Stimulated activated CD4-positive, alpha-beta T cell treated with anti-CD3 and anti-CD28 coated beads, Interleukin-12 subunit alpha, Interleukin-12 subunit beta, amount 100 ng/mL, for 24 hours (primary cell): Measurements from ENCODE around the gene ZNF177.
"Not testable (repeated sequence)": the region's sequence is repeated elsewhere in the genome, so short reads cannot be mapped to it uniquely, and the experiment has no call there.

Source experiments
- DNase-seq, 2 experiments: peaks; one replicate each; pipeline ENCODE4 v3.0.0-alpha.2; 2020; ENCODE audit warnings: low read depth in 2 of 2

ZNF177 gene

GRCh38 chr19:9362905-9363304 is at the start of gene ZNF177:
ZNF177 (plus strand) TSS chr19:9363013; CDS start chr19:9378312, 15,299 bp downstream.
- no peak for DNase-seq

GRCh38 chr19:9313756-9314155 is 49.1 kb upstream of the ZNF177 start:
- no peak for DNase-seq

GRCh38 chr19:9321338-9321737 is 41.5 kb upstream of the ZNF177 start:
- DNase-seq, result no peak

- not testable (repeated sequence) for DNase-seq
These were observed 41.1 kb upstream of the ZNF177 start for GRCh38 chr19:9321756-9322155.

- DNase-seq, result not testable (repeated sequence)
These were observed 40.6 kb upstream of the ZNF177 start for GRCh38 chr19:9322201-9322600.

- peak in 1 of 2 experiments; percentile 11 for DNase-seq
These were observed 39.3 kb upstream of the ZNF177 start for GRCh38 chr19:9323557-9323918.

GRCh38 chr19:9323919-9324583 is 38.8 kb upstream of the ZNF177 start, which contains the start of gene ZNF559:
ZNF559 (plus strand) TSS chr19:9324179; CDS start chr19:9338550, 14,371 bp downstream.
- DNase-seq, result peak; percentile 92 to 94

GRCh38 chr19:9324584-9324962 is 38.2 kb upstream of the ZNF177 start:
- DNase-seq, result no peak

- no peak for DNase-seq
These were observed 32.8 kb upstream of the ZNF177 start for GRCh38 chr19:9329999-9330398.

- no peak for DNase-seq
These were observed 20.1 kb upstream of the ZNF177 start for GRCh38 chr19:9342610-9343304.

- DNase-seq, result no peak
These were observed 17.8 kb upstream of the ZNF177 start for GRCh38 chr19:9345005-9345404.

GRCh38 chr19:9348253-9348652 is 14.6 kb upstream of the ZNF177 start:
- no peak for DNase-seq

GRCh38 chr19:9348671-9349070 is 14.1 kb upstream of the ZNF177 start:
- no peak for DNase-seq

GRCh38 chr19:9352505-9352904 is 10.3 kb upstream of the ZNF177 start:
- no peak for DNase-seq

GRCh38 chr19:9353011-9353410 is 9.8 kb upstream of the ZNF177 start:
- no peak for DNase-seq

GRCh38 chr19:9354651-9355050 is 8.2 kb upstream of the ZNF177 start:
- no peak for DNase-seq

- no peak for DNase-seq
These were observed 8.2 kb downstream of the ZNF177 start for GRCh38 chr19:9370738-9371619.

GRCh38 chr19:9381361-9381785 is 18.6 kb downstream of the ZNF177 start:
- DNase-seq, result no peak

GRCh38 chr19:9406798-9407352 is 44.1 kb downstream of the ZNF177 start:
- DNase-seq, result peak; percentile 31 to 58

GRCh38 chr19:9407827-9408226 is 45.0 kb downstream of the ZNF177 start:
- DNase-seq, result no peak

GRCh38 chr19:9413240-9413954 is 50.6 kb downstream of the ZNF177 start:
- DNase-seq, result no peak
